ENCODE measurements around the gene NUP37. TPM values are rescaled to one million over a fixed set of nuclear protein-coding genes. Genes with fewer than 3 reads are reported as not detected.

The NUP37 gene
- total RNA-seq, 1 experiment from 2014 or later = 77.5 TPM

DNA sequence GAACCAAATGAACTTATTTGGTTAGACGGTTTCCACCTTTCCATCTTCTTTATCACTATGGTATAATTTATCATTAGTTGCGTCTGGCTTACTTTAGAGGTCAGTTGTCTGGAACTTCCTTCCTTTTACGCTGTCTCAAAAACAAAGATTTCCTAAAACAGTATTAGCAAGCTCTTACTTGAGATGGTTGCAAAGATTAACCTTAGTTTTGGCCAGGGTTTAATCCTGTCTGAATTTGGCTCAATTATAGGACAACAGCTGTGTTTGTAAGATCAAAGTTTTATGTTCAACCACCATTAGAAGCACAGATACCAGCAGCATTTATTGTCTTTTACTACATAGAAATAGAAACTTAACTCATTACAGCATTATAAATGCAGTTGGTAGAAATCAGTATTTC lies 50.2 kb downstream of the NUP37 start:
- Histone ChIP-seq H3K9me2 (ENCODE audit: insufficient read depth) (no peaks in the 10 kb centered on the region), H3K9ac (ENCODE audit: low read length) (no peak overlapping the region), H3K4me1 (ENCODE audit: control insufficient read depth in 1 of 2, insufficient read depth in 2 of 2, low read length in 2 of 2) (no peaks in the 10 kb centered on the region), H3K4me3 (replicated peaks in 1 of 2; ENCODE audit: low read depth in 1 of 2, low read length in 2 of 2) (no peak overlapping the region), H3K9me3 (ENCODE audit: control insufficient read depth in 1 of 2, insufficient read depth in 1 of 2, low read depth in 1 of 2, low read length in 2 of 2) (no peaks in the 10 kb centered on the region), H4K20me1 (ENCODE audit: insufficient read depth) (no peaks in the 10 kb centered on the region), H3K79me2 (ENCODE audit: insufficient read depth, low read length) (no peaks in the 10 kb centered on the region), H3K27ac (ENCODE audit: low read depth, low read length) (no peak overlapping the region), H3K27me3 (ENCODE audit: insufficient read depth, low read length) (no peaks in the 10 kb centered on the region), H2AFZ (ENCODE audit: low read depth, low read length, poor library complexity, severe bottlenecking) (no peak overlapping the region), H3K36me3 (ENCODE audit: control insufficient read depth in 1 of 2, insufficient read depth in 2 of 2, low read length in 2 of 2) (peaks cover 0 to 5% of the 10 kb centered on the region in 2 experiments; a peak in 1 of 4 replicates), H3K4me2 (ENCODE audit: low read length) (no peak overlapping the region)
- TF ChIP-seq, protein P1, sequence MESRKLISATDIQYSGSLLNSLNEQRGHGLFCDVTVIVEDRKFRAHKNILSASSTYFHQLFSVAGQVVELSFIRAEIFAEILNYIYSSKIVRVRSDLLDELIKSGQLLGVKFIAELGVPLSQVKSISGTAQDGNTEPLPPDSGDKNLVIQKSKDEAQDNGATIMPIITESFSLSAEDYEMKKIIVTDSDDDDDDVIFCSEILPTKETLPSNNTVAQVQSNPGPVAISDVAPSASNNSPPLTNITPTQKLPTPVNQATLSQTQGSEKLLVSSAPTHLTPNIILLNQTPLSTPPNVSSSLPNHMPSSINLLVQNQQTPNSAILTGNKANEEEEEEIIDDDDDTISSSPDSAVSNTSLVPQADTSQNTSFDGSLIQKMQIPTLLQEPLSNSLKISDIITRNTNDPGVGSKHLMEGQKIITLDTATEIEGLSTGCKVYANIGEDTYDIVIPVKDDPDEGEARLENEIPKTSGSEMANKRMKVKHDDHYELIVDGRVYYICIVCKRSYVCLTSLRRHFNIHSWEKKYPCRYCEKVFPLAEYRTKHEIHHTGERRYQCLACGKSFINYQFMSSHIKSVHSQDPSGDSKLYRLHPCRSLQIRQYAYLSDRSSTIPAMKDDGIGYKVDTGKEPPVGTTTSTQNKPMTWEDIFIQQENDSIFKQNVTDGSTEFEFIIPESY (IDR thresholded peaks at IDR 0.05; ENCODE audit: extremely low read depth, insufficient replicate concordance, low read length) = no peak
- TF ChIP-seq POLR2A (IDR thresholded peaks at IDR 0.05; ENCODE audit: borderline replicate concordance, extremely low read depth, insufficient read depth, insufficient read length) (no peak), YY1 (IDR thresholded peaks at IDR 0.05; ENCODE audit: extremely low read depth, insufficient replicate concordance, low read depth, low read length) (no peak), ZFX (IDR thresholded peaks at IDR 0.05) (no peak), EZH2phosphoT487 (IDR thresholded peaks at IDR 0.05; ENCODE audit: borderline replicate concordance) (no peak), RAD21 (IDR thresholded peaks at IDR 0.05; ENCODE audit: low read depth) (no peak), EGR1 (IDR thresholded peaks at IDR 0.05; ENCODE audit: low read depth) (no peak), CBX3 (IDR thresholded peaks at IDR 0.05; ENCODE audit: low read depth) (no peak), JUND (IDR thresholded peaks at IDR 0.05) (no peak), SP1 (IDR thresholded peaks at IDR 0.05; ENCODE audit: low read depth) (no peak), EZH2 (IDR thresholded peaks at IDR 0.05) (no peak), ELF1 (IDR thresholded peaks at IDR 0.05; ENCODE audit: borderline replicate concordance, low read depth) (no peak), ATF3 (IDR thresholded peaks at IDR 0.05) (no peak), POLR2AphosphoS5 (IDR thresholded peaks at IDR 0.05; ENCODE audit: low read depth, low read length) (no peak)
- TF ChIP-seq, protein P2, sequence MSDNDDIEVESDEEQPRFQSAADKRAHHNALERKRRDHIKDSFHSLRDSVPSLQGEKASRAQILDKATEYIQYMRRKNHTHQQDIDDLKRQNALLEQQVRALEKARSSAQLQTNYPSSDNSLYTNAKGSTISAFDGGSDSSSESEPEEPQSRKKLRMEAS (IDR thresholded peaks at IDR 0.05) = no peak
- ATAC-seq = no peak
- ChIA-PET CTCF (no interaction called here), POLR2A (no interaction called here), RAD21 (ENCODE audit: low non-redundant PET in 1 of 2, low total read pairs in 2 of 2, uncharacterized antibody in 2 of 2, unreplicated experiment in 2 of 2) (no interaction called here)
- intact Hi-C loops (cut with micrococcal nuclease) = no loop called here
- DNase-seq (ENCODE audit: low read depth, low spot score) = no peak
- no TSS peak for BruUV-seq (replicated peaks)

Data from HCT116 (cell line).